ENCODE results near the gene SCRN3. TPM values are rescaled to one million over a fixed set of nuclear protein-coding genes. Genes with fewer than 3 reads are reported as not detected.
A peak's percentile ranks its signal among the peaks of the same experiment; 100 is the strongest.

Gene SCRN3
- total and polyA plus RNA-seq, 2 donors (not counting 1 experiment from before 2014, with no cell fraction given) = 29.2 to 39.1 TPM

GRCh38 chr2:174461221-174461620, 65.7 kb downstream of the SCRN3 start:
- Histone ChIP-seq H3K4me3 (replicated peaks in 1 of 4; ENCODE audit: control extremely low read depth in 1 of 4, insufficient read depth in 1 of 4, low read depth in 3 of 4, low read length in 4 of 4) (no peak overlapping the region), H2AFZ (ENCODE audit: low read length) (no peak overlapping the region), H3K27me3 (ENCODE audit: control insufficient read depth, insufficient read depth, low read length) (no peaks in the 10 kb centered on the region), H4K20me1 (ENCODE audit: control insufficient read depth, extremely low read depth, insufficient read depth, low read length) (no peaks in the 10 kb centered on the region), H3K36me3 (ENCODE audit: control insufficient read depth, insufficient read depth, low read length) (no peaks in the 10 kb centered on the region), H3K4me2 (ENCODE audit: extremely low read depth, insufficient read depth, low read length) (no peak overlapping the region), H3K79me2 (ENCODE audit: control insufficient read depth, insufficient read depth, low read length) (no peaks in the 10 kb centered on the region), H3K9me3 (ENCODE audit: control insufficient read depth, insufficient read depth, low read depth, low read length) (no peaks in the 10 kb centered on the region), H3K9ac (ENCODE audit: insufficient read depth, low read length) (no peak overlapping the region), H3K27ac (ENCODE audit: insufficient read depth, low read length) (no peak overlapping the region), H3K4me1 (ENCODE audit: control insufficient read depth, extremely low read depth, insufficient read depth, low read length) (no peaks in the 10 kb centered on the region)
- TF ChIP-seq CTCF (conservative IDR thresholded peaks at IDR 0.05 in 1 of 2, IDR thresholded peaks at IDR 0.05 in 1 of 2; ENCODE audit: low read depth in 1 of 2, low read length in 2 of 2) (no peak), EZH2 (IDR thresholded peaks at IDR 0.05; ENCODE audit: low read length, missing control alignments) (no peak)
- DNase-seq (ENCODE audit: low read depth in 2 of 2) = no peak

GRCh38 chr2:174465327-174465726, 69.8 kb downstream of the SCRN3 start:
- no peak overlapping the region for H3K4me3 ChIP-seq (replicated peaks in 1 of 4; ENCODE audit: control extremely low read depth in 1 of 4, insufficient read depth in 1 of 4, low read depth in 3 of 4, low read length in 4 of 4)
- H3K27ac ChIP-seq (ENCODE audit: insufficient read depth, low read length) = no peak overlapping the region
- no peaks in the 10 kb centered on the region for H3K36me3 ChIP-seq (ENCODE audit: control insufficient read depth, insufficient read depth, low read length)
- no peak overlapping the region for H3K9ac ChIP-seq (ENCODE audit: insufficient read depth, low read length)
- H2AFZ ChIP-seq (ENCODE audit: low read length) = no peak overlapping the region
- H3K4me1 ChIP-seq (ENCODE audit: control insufficient read depth, extremely low read depth, insufficient read depth, low read length) = no peaks in the 10 kb centered on the region
- TF ChIP-seq EZH2 (IDR thresholded peaks at IDR 0.05; ENCODE audit: low read length, missing control alignments) (no peak), CTCF (conservative IDR thresholded peaks at IDR 0.05 in 1 of 2, IDR thresholded peaks at IDR 0.05 in 1 of 2; ENCODE audit: low read depth in 1 of 2, low read length in 2 of 2) (no peak)
- H3K4me2 ChIP-seq (ENCODE audit: extremely low read depth, insufficient read depth, low read length) = no peak overlapping the region
- H4K20me1 ChIP-seq (ENCODE audit: control insufficient read depth, extremely low read depth, insufficient read depth, low read length) = no peaks in the 10 kb centered on the region
- H3K79me2 ChIP-seq (ENCODE audit: control insufficient read depth, insufficient read depth, low read length) = no peaks in the 10 kb centered on the region
- H3K9me3 ChIP-seq (ENCODE audit: control insufficient read depth, insufficient read depth, low read depth, low read length) = no peaks in the 10 kb centered on the region
- H3K27me3 ChIP-seq (ENCODE audit: control insufficient read depth, insufficient read depth, low read length) = no peaks in the 10 kb centered on the region
- DNase-seq (ENCODE audit: low read depth in 2 of 2) = peak in 1 of 2 donors; percentile 6

DNA sequence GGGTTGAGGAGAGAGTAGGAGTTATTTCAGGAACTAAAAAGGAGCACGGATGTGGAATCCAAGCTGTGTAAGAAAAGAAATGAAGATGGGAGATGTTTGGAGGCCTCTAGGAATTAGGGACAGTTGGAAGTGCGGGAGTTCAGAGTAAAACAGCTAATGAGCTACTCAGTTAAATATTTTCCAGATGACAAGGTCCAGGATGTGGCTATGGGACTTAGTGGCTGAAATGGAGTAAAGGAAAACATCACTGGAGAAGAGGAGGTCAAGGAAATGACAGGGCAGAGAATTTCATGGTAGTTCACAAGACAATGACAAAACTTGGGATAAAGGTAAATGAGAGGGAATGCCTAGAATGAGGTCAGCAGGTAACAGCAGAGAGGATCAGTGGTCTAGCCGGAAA, 78.3 kb downstream of the SCRN3 start:
- peak in 1 of 2 donors; percentile 31 for DNase-seq (ENCODE audit: low read depth in 2 of 2)
- Histone ChIP-seq H3K4me1 (ENCODE audit: control insufficient read depth, extremely low read depth, insufficient read depth, low read length) (no peaks in the 10 kb centered on the region), H2AFZ (ENCODE audit: low read length) (no peak overlapping the region)

More for the DNA sequence above, 78.3 kb downstream of the SCRN3 start:
- Histone ChIP-seq H3K27ac (ENCODE audit: insufficient read depth, low read length) (no peak overlapping the region), H3K4me3 (replicated peaks in 1 of 4; ENCODE audit: control extremely low read depth in 1 of 4, insufficient read depth in 1 of 4, low read depth in 3 of 4, low read length in 4 of 4) (no peak overlapping the region), H3K79me2 (ENCODE audit: control insufficient read depth, insufficient read depth, low read length) (no peaks in the 10 kb centered on the region), H3K4me2 (ENCODE audit: extremely low read depth, insufficient read depth, low read length) (no peak overlapping the region), H3K9ac (ENCODE audit: insufficient read depth, low read length) (no peak overlapping the region), H3K9me3 (ENCODE audit: control insufficient read depth, insufficient read depth, low read depth, low read length) (no peaks in the 10 kb centered on the region), H3K27me3 (ENCODE audit: control insufficient read depth, insufficient read depth, low read length) (no peaks in the 10 kb centered on the region), H4K20me1 (ENCODE audit: control insufficient read depth, extremely low read depth, insufficient read depth, low read length) (no peaks in the 10 kb centered on the region), H3K36me3 (ENCODE audit: control insufficient read depth, insufficient read depth, low read length) (no peaks in the 10 kb centered on the region)
- no peak for TF ChIP-seq CTCF (conservative IDR thresholded peaks at IDR 0.05 in 1 of 2, IDR thresholded peaks at IDR 0.05 in 1 of 2; ENCODE audit: low read depth in 1 of 2, low read length in 2 of 2)
- TF ChIP-seq EZH2 (IDR thresholded peaks at IDR 0.05; ENCODE audit: low read length, missing control alignments) = no peak
